MV-4-11 (cell line): ENCODE data around the gene ZNF592.
A peak's percentile ranks its signal among the peaks of the same experiment; 100 is the strongest.
"Not testable (repeated sequence)": the region's sequence is repeated elsewhere in the genome, so short reads cannot be mapped to it uniquely, and the experiment has no call there.

Source experiments
- DNase-seq: peaks from one replicate; lab custom pipeline; 2025; lab: John Stamatoyannopoulos, UW

The ZNF592 gene

DNA sequence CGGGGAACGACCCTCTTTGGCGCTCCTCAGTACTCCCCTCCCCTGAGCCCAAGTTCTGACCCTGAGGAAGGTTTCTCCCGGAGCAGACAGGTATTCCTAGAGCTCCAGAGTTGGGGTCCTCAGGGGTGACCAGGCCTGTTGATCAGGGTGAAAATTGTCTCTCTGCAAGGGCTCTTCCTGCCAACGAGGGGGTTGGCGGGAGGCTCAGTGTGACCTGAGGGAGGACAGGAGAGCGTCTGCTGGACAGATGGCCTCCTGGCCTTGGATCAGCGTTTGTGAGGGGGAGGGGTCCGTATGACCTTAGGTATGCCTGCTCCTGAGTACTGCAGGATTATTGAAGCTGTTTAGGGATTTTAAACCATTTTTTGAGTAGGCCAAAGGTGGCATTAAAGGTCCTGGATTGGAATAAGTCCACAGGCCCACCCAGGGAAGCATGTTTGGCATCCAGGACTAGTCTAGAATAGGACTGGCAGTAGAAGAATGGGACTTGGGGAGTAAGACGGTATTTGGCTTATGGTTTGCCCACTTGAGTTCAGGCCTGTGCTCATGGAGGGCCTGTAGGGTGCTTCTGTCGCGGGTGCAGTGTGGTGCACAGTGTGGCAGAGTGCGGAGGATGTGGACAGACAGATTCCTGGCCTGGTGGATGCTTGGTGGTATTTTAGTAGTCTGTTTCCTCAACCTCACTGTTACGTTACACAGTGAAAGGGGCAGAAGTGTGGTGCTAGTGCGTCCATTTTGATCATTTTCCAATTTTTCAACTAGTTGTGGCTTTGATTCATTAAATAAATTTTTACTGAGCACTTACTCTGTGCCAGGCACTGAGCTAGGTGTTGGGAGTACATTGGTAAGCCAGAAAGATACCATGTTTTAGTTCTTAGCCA lies 959 bp downstream of the ZNF592 start:
- DNase-seq, result peak; percentile 56

DNA sequence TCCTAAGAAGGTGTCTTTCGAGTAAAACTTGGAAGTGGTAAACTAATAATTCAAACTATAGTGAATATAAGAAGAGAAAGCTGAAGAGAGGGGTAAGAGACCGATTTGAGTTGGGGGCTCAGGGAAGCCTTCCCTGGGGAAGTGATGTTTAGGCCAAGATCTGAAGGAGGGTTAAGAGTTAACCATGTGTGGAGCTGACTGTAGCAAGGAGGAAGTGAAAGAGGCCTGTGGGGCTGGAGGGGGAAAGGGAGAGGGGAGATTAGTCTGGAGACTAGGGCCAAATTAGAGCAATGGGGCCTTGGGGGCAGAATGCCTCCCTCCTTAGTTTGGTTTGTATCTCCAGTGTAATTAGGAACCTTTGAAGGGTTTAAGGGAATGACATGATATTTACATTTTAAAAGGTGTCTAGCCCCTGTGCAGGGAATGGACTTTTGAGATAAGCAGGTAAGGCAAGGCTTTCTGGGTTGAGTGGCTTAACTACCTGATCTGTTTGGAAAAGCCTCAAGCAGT lies 2.2 kb downstream of the ZNF592 start:
- peak; percentile 88 for DNase-seq

DNA sequence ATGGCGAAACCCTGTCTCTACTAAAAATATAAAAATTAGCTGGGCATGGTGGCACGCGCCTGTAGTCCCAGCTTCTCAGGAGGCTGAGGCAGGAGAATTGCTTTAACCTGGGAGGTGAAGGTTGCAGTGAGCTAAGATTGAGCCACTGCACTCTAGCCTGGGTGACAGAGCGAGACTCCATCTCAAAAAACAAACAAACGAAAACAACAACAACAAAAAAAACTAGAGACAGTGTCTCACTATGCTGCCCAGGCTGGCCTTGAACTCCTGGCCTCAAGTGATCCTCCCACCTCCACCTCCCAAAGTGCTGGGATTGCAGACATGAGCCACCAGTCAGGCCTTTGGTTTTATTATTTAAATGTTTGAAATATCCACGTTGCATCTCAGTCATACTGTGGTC lies 3.3 kb downstream of the ZNF592 start:
- DNase-seq, result not testable (repeated sequence)

DNA sequence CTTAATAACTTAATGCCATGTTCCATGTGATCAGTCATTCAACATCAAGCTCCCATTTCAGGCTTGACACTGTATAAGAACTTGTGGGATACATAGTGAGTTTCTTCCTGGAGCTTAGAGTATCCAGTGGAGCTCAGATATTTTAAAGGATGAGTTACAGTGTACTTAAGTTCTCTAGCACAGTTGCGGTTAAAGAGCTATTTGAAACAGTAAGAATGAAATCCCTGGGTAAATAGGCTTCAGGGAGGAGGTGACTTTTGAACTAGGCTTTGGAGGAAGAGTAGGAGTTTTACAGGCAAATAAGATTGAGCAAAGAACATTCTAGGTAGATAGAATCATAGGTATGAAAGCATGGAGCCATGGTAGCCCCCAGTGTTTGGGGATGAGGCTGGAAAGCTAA lies 3.8 kb downstream of the ZNF592 start:
- DNase-seq, result no peak

DNA sequence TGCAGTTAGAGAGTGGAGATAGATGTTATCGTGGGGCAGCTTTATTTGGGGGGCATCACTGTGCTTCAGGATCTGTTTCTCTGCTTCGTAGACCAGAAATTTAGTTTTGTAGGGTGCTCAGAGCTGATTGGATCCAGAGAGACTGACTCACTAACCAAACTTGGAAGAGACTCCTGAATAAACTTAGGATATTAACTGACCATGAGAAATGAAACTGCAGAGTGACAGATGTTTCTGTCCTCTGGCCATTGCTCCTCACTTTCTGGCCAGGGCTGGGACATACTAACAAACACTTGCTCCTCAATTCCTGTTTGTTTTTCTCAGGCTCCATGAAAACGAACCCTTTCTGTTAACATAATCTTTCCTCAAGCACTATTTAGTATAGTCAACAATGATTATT lies 4.3 kb downstream of the ZNF592 start:
- peak; percentile 4 for DNase-seq

DNA sequence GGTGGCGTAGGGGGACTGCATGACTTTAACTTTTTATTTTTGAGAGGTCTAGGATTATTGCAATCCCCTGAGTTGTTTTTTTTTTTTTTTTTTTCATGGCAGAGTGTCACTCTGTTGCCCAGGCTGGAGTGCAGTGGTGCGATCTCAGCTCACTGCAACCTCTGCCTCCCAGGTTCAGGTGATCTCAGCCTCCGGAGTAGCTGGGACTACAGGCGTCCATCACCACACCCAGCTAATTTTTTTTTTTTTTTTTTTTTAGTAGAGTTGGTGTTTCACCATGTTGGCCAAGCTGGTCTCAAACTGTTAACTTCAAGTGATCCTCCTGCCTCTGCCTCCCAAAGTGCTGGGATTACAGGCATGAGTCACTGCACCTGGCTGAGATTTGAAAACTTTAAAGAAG lies 6.5 kb downstream of the ZNF592 start:
- DNase-seq, result not testable (repeated sequence)

DNA sequence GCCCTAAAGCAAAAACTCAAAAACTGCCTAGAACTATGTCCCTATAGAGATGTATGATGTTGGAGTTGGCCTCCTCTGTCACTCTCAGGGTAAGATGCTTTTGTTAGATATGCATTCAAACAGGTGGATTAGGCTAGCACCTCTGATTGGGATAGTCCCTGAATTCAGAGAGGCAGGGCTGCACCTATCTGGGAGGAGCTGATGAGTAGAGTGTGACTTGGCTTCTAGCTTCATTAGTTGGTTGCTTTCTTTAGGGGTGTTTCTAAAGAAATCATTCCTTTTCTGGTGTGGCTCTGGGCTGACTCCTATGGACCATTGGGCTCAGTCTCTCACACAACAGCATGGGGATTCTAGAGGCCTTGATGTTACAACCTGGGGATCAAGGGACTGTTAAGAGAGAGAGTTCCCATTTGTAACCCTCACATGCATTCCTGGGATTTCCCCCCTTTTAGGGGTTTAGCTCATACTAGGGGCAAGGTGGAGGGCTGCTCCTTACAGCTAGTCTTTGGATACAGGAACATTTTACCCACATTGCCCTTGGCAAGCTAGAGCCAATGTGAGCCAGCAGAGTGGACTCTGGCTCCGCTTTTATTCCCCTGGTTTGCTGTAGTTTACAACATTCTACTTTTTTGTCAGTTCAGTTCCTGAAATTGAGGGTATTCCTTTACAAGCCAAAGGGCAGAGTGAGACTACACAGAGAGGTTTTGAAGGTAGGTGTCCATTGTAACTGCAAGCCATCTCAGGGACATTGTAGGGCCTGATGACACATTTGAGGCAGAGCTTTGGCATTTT lies 7.5 kb downstream of the ZNF592 start:
- no peak for DNase-seq

DNA sequence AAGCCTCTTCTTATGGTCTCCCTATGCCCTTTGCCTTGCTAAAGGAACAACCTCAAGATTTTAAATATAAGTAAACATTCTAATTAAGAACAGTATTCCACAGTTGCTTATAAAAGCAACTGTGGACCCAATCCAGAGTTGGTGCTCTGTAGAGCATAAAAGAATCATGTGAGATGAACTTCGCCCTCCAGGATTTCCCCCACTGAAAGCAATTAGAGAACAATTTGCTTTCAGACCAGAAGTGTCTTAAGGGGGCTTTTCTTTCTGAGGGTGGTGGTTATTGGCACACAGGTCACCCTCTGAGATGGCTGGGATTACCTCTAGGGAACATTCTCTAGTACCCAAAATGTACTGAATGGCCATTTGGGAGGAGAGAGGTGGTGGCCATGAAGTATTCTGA lies 10.6 kb downstream of the ZNF592 start:
- DNase-seq, result no peak

DNA sequence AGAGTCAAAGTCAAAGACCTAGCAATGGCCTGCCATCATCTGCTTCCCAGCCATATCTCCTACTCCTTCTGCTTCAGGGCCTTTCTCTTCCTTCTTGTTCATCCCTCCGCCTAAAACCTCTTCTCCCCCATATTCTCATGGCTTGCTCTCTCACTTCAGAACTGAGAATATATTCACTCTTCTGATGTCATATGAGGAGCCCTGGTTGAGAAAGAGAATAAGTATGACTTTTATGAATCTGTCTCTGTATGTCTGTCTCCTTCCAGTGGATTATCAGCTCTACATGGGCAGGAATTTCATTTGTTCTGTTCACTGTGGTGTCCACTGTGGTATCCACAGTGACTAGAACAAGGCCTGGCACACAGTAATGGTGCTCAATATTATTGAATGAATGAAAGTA lies 11.8 kb downstream of the ZNF592 start:
- DNase-seq, result no peak

DNA sequence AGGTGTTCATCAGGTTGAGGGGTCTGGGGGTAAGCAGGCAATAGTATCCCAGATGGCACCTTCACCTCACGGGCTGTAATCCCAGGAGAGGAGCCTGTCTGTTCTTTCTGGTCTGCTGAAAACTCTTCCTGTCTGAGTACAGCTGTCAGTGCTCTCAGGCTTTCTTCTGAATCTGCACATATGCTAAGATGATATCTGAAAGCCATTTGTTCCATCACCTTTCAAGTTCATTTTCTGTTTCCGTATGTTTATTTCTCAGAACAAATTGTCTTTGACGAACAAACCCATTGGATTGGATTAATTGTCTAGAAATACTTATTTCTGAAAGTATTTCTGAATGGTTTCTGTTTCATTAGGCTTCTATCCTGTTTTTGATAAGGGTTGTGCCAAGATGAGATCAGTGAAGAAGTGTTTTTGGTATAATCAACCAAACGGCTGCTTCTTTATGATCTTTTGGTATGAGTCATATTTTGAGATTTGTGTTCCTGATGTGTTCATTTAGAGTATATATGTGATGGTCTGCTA lies 13.3 kb downstream of the ZNF592 start:
- no peak for DNase-seq

DNA sequence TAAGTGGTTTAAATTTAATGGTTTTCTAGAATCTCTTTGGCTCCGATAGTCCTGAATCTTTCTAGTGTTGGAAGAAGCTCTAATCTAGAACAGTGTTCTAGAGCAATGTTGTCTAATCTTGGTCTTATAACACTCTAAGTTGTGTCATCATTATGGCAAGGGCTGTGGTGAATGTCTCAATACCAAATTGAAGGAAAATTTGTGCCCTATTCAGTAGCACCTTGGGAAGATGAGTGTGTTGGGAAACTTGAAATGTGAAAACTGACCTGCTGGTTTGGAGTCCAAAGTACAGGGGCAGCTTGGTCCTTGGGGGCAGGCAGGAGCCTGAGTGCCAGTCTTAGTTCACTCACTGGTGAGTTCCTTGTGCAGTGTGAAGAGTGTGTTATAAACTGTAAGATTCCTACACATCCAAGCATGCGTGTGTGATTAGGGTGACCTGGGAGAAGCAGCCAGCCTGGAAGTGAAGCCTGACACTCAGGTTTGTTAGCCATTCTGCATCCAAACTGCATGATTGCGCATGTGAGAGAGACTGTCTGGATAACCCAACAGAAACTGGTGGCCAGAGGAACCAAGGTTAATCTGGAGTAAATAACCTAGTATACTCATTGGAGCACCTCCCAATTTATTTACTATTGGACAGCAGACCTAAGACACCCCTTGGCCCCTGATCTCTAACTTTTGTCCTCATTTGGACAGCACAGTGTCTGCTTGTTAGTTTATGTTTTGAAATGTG lies 14.6 kb downstream of the ZNF592 start:
- DNase-seq, result no peak

DNA sequence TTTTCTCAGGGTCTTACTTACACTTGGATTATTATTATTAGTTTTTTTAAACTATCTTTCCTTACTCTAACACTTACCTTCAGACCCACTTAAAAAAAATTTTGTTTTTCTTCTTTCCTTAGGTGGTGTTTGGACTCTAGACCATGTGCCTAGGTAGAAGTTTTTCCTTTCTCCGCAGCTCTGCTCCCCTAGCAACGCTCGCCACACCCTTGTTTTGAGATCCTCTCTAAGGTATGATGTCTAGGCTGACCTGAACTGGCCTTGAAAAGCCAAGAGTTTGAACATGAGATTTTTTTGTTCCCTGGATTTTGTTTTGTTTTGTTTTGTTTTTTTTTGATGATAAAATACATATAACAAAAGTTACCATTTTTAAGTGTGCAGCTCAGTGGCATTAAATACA lies 16.2 kb downstream of the ZNF592 start:
- no peak for DNase-seq

DNA sequence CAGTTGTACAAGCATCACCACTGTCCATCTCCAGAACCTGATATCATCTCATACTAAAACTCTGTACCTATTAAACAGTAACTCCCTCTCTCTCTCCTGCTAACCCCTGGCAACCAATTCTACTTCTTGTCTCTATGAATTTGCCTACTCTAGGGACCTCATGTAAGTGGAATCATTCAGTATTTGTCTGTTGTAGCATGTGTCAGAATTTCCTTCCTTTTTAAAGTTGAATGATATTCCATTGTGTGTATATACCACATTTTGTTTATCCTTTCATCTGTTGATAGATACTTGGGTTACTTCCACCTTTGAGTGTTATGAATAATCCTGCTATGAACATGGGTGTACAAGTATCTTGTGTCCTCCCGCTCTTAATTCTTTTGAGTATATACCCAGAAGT lies 16.6 kb downstream of the ZNF592 start:
- DNase-seq, result no peak

DNA sequence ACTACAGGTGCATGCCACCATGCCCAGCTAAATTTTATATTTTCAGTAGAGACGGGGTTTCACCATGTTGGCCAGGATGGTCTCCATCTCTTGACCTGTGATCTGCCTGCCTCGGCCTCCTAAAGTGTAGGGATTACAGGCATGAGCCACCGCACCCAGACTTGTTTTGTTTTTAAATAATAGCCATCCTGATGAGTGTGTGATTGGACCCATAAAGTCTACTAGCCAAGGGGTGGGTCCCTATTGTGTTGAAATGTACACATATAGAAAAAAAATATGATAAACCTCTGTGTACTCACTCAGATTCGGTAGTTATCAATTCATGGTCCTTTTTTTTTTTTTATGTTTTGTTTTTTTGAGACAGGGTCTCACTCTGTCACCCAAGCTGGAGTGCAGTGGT lies 17.3 kb downstream of the ZNF592 start:
- DNase-seq, result no peak

DNA sequence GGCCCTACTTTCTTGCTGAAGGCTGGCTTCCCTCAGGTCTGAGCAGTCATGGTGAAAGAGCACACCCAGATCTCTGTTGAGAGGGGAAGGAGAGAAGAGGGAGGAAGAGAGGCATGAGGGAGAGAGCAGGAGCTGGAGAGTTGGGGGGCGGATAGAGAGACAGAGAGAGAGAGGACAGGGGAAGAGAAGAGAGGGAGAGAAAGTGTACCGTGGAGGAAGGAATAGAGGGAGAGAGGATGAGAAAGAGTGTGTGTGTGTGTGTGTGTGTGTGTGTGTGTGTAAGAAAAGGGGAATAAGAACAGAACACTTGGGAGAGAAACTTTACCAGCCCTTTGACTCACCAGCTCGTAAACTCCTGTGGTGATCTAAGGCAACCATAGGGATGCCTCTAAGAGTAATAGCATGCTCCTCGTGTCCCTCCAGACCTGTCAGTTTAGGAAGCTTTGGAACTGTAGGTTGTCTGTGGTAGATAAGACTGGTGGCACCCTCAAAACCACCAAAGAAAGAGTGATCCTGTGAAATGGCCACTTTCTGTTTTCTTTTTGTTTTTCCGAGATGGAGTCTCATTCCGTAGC lies 18.2 kb downstream of the ZNF592 start:
- peak; percentile 64 for DNase-seq

DNA sequence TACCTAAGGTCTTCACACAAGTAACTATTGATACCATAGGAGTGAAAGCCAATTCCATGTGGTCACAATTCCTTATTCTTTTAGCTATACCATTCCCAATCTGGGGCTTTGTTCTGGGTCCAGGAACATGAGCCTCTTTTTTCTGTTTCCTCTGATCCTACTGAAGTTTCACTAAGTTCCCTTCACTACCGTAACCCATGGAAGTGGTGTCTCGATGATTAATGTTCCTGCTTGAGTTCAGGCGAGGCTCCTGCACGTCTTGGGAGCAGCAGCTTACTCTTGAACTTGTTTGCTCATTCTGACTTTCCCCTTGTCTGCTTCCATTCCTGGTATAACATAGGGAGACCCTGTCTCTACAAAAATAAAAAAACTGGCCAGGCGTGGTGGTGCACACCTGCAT lies 23.6 kb downstream of the ZNF592 start:
- DNase-seq, result no peak

DNA sequence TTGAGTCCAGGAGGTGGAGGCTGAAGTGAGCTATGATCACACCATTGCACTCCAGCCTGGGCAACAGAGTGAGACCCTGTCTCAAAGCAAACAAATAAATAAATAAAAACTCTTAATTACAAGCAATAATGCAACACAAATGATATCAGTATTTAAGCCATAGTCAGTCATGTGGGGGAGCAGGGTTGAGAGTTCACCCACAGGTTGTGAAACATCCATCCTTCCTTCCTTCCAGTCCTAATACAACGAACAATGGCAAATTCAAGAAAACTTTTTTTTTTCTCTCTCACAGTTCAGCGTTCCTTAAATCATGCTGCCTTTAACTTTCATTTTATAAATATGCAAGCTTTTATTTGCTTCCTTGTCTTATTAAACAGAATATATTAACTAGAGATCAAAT lies 24.1 kb downstream of the ZNF592 start:
- peak; percentile 55 for DNase-seq

DNA sequence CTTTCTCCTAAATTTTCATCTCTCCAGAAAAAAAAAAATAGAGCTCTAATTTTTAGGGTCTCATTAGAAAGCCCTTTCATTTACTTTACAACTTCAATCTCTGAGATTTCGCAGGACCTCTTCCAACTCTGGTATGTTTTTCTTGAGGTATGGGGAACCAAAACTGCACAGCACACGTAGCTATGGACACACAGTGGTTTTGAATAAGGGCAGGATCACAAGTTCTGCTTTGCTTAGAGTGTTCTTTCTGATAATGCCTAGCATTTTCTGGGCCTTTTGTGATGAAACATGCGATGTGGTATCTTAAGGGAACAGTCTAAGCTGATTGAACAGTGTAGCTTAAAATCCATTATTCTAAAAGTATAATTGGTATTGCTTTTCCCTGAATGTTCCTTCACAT lies 25.3 kb downstream of the ZNF592 start:
- DNase-seq, result peak; percentile 89

DNA sequence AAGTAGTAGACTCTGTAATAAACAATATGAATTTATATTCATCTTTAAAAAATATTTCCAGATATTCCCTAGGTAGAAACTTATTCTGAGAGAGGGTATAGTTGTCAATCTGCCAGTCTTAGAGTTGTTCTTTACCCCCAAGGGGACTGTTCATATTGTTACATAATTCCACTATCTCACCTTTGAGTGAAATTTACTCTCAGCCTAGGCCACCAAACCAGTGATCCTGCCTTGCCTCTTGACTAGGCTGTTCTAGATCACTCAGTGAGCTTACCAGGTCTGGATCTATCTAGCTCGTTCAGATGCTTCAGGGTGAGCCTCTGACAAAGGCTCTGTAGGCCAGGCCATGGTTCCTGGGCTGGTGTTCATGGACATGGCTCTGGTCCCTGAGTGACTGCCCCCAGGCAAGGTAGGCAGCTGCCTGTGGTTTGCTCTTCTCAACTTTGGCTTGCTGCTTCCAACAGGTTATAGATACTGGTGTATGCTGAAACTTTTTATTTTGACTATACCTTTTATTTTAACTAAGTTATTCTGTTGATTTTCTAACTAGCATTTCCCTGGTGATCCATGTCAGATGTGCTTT lies 27.6 kb downstream of the ZNF592 start:
- no peak for DNase-seq

DNA sequence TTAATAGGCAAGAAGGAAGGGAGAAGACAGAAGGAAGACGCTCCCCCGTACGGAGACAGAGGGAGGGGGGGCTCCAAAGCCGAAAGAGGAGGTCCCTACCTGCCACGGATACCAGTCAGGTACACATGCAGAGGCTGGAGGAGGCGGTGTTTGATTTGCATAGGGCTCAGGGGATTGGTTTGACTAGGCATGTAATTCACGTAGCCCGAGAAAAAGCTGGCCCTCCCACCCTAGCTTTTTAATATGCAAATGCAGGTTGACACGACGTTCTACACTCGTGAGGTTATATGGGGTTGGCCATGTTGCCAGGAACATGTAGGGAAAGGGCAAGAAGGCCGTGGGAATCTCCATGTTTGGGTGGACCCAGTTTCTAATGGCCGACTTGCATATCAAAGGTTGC lies 29.8 kb downstream of the ZNF592 start:
- no peak for DNase-seq

DNA sequence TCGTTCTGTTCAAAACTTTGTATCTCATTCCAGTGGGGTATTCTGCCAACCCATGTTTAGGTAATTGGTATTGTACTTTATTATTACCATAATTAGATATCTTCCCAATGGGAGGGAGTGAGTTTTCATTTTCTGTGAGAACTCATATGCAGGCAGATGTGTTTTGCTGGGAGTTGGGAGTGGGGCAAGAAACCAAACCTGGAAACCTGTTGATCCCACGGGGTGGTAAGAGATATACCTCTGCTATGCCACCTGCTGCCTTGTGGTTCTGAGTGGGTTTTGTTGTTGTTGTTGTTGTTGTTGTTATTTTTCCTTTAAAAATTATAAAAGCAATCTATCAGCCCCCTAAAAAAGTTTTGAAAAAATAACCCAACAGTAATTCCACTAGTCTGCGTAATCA lies 32.1 kb downstream of the ZNF592 start:
- DNase-seq, result no peak
